MM.1S (cell line): ENCODE measurements around the gene RAB11A.

Experiments used
- DNase-seq: peaks from one replicate; pipeline ENCODE4 v3.0.0-alpha.2; 2015
- H2AFZ ChIP-seq: fragments of 300-600 bp; sonication (generic); 2 replicates; pipeline ENCODE4 v1.6.0; 2016; ENCODE audit warnings: antibody characterized with exemption, low read length
- H3F3A ChIP-seq: fragments of 300-600 bp; sonication (generic); 2 replicates; pipeline ENCODE4 v1.6.1; 2016; ENCODE audit warnings: mild to moderate bottlenecking, antibody characterized with exemption, low read length, moderate library complexity, mixed read lengths; ENCODE audit not compliant: insufficient read depth
- H3K27ac ChIP-seq: fragments of 300-600 bp; sonication (generic); 2 replicates; pipeline ENCODE4 v1.5.1; 2016; ENCODE audit warnings: mild to moderate bottlenecking, low read length
- H3K27me3 ChIP-seq: fragments of 300-600 bp; sonication (generic); replicated peaks from 2 replicates; pipeline ENCODE4 v1.6.0; 2016; ENCODE audit warnings: low read length; ENCODE audit not compliant: insufficient read depth
- H3K36me3 ChIP-seq: fragments of 300-600 bp; sonication (generic); replicated peaks from 2 replicates; pipeline ENCODE4 v1.6.1; 2016; ENCODE audit warnings: mild to moderate bottlenecking, low read length, mixed read lengths; ENCODE audit not compliant: insufficient read depth
- H3K4me1 ChIP-seq: fragments of 300-600 bp; sonication (generic); 2 replicates; pipeline ENCODE4 v1.6.1; 2016; ENCODE audit warnings: low read length, mixed read lengths
- H3K4me2 ChIP-seq: fragments of 300-600 bp; sonication (generic); 2 replicates; pipeline ENCODE4 v1.6.0; 2016; ENCODE audit warnings: low read depth, low read length
- H3K4me3 ChIP-seq: fragments of 300-600 bp; sonication (generic); 2 replicates; pipeline ENCODE4 v1.5.1; 2016; ENCODE audit warnings: low read length, mixed read lengths
- H3K79me2 ChIP-seq: fragments of 300-600 bp; sonication (generic); 2 replicates; pipeline ENCODE4 v1.6.1; 2016; ENCODE audit warnings: mixed run types, low read length, mixed read lengths
- H3K9ac ChIP-seq: fragments of 300-600 bp; sonication (generic); 2 replicates; pipeline ENCODE4 v1.6.1; 2016; ENCODE audit warnings: low read length, mixed read lengths
- H3K9me2 ChIP-seq: fragments of 300-600 bp; sonication (generic); replicated peaks from 2 replicates; pipeline ENCODE4 v1.6.1; 2016; ENCODE audit warnings: mild to moderate bottlenecking, low read length, mixed read lengths; ENCODE audit not compliant: insufficient read depth
- H3K9me3 ChIP-seq: fragments of 300-600 bp; sonication (generic); replicated peaks from 2 replicates; pipeline ENCODE4 v1.6.1; 2016; ENCODE audit warnings: mild to moderate bottlenecking, low read length, mixed read lengths; ENCODE audit not compliant: insufficient read depth
- H4K20me1 ChIP-seq: fragments of 300-600 bp; sonication (generic); 2 replicates; pipeline ENCODE4 v1.6.1; 2016; ENCODE audit warnings: mild to moderate bottlenecking, low read length, moderate library complexity, mixed read lengths; ENCODE audit not compliant: insufficient read depth
- EZH2 ChIP-seq: fragments of 300-600 bp; sonication (generic); optimal IDR thresholded peaks from 2 replicates; pipeline ENCODE3; 2017; ENCODE audit warnings: low read depth, mild to moderate bottlenecking, antibody characterized with exemption, low read length, mixed read lengths
- EZH2phosphoT487 ChIP-seq: fragments of 300-600 bp; sonication (generic); IDR thresholded peaks from 2 replicates; pipeline ENCODE4 v1.6.1; 2018; ENCODE audit warnings: antibody characterized with exemption, low read length
- TF ChIP-seq, protein P1 (sequence below): fragments of 300-600 bp; sonication (generic); IDR thresholded peaks from 2 replicates; pipeline ENCODE4 v1.5.1; 2016; ENCODE audit warnings: antibody characterized with exemption, low read length, mixed read lengths

The RAB11A gene

DNA sequence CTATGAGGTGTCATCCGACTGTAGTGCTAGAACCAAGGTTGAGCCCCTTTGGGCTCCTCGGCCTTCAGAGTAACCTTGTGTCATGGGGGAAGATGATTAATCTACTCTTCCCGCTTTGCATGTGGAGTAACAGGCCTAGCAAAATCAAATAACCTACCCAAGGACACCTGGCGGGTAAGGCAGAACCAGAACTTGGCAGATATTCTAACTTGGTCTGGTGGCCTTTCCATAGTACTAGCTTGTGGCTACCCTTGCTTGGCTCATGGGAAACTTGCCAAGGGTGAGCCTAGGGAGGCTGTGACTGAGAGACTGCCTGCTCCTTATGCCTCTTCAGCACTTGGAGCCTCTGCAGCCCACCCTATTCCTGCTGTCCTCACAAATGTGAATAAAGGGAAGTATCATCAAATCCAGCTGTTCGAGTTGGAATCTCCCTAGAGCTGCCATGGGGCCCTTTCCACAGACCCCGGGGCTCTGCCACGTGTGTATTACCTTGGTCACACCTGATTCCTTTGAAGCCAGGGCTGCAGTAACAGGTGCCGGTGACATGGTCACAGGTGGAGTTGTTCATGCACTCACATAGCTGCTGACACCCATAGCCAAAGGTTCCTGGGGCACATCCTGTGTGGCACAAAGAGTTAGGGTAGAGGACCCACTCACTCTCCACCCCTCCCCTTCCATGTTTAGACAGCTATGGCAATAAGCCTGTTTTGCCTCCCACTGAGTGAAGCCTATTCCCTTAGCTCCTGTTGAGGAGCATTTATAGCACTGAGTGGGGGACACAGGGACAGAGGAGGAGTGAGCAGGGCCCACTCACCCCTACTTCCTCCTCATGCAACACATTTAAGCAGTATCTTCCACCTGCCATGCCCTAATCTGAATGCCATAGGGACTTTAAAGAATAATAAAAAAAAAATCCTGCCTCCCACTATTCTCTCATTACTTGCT is 46.0 kb downstream of the RAB11A start:
- H3K9ac ChIP-seq: no peak overlapping the region
- no peaks in the 10 kb centered on the region for H3K9me3 ChIP-seq
- TF ChIP-seq EZH2phosphoT487 (no peak), EZH2 (no peak)
- TF ChIP-seq, protein P1, sequence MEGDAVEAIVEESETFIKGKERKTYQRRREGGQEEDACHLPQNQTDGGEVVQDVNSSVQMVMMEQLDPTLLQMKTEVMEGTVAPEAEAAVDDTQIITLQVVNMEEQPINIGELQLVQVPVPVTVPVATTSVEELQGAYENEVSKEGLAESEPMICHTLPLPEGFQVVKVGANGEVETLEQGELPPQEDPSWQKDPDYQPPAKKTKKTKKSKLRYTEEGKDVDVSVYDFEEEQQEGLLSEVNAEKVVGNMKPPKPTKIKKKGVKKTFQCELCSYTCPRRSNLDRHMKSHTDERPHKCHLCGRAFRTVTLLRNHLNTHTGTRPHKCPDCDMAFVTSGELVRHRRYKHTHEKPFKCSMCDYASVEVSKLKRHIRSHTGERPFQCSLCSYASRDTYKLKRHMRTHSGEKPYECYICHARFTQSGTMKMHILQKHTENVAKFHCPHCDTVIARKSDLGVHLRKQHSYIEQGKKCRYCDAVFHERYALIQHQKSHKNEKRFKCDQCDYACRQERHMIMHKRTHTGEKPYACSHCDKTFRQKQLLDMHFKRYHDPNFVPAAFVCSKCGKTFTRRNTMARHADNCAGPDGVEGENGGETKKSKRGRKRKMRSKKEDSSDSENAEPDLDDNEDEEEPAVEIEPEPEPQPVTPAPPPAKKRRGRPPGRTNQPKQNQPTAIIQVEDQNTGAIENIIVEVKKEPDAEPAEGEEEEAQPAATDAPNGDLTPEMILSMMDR: no peak
- no peak for DNase-seq
- no peaks in the 10 kb centered on the region for H4K20me1 ChIP-seq
- no peak overlapping the region for H3K27ac ChIP-seq
- no peaks in the 10 kb centered on the region for H3K4me1 ChIP-seq
- H3K9me2 ChIP-seq: no peaks in the 10 kb centered on the region
- no peak overlapping the region for H3K4me3 ChIP-seq
- no peak overlapping the region for H2AFZ ChIP-seq
- H3K79me2 ChIP-seq: no peaks in the 10 kb centered on the region
- no peaks in the 10 kb centered on the region for H3K27me3 ChIP-seq
- no peaks in the 10 kb centered on the region for H3F3A ChIP-seq
- H3K4me2 ChIP-seq: no peak overlapping the region
- no peaks in the 10 kb centered on the region for H3K36me3 ChIP-seq

DNA sequence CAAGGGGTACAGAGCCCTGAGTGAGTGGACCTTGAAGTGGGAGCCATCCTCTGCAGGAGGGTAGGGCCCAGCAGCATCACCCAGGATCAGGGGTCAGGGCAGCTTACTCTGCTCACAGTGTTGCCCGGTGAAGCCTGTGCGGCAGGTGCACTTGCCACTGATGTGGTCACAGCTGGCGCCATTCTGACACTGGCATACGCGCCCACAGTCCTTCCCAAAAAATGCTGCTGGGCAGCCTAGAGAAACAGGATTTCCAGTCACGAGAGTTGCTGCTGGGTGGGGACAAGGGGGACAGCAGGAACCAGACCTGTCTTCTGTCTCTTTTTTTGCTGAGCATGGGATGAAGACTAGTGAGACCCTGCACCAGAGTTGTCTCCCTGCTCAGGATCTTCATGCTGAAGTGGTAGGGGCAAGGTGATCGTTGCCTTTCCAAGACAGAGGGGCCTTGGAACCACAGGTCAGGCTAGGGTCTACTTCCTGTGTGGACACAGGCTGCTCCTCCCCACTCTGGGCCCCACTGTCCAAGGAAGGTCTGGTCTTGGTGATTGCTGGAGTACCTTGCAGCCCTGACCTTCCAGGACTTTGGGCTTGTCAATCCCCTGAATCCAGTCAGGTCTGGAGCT is 46.9 kb downstream of the RAB11A start:
- H3K9me3 ChIP-seq: no peaks in the 10 kb centered on the region
- H3K79me2 ChIP-seq: no peaks in the 10 kb centered on the region
- no peak overlapping the region for H3K4me2 ChIP-seq
- H3K27ac ChIP-seq: no peak overlapping the region
- no peak overlapping the region for H3K9ac ChIP-seq
- H3K4me1 ChIP-seq: no peaks in the 10 kb centered on the region
- no peak overlapping the region for H2AFZ ChIP-seq
- H3K36me3 ChIP-seq: no peaks in the 10 kb centered on the region
- TF ChIP-seq, protein P1: no peak
- no peaks in the 10 kb centered on the region for H3F3A ChIP-seq
- DNase-seq: no peak
- no peaks in the 10 kb centered on the region for H4K20me1 ChIP-seq
- H3K4me3 ChIP-seq: no peak overlapping the region
- H3K9me2 ChIP-seq: no peaks in the 10 kb centered on the region
- H3K27me3 ChIP-seq: no peaks in the 10 kb centered on the region

DNA sequence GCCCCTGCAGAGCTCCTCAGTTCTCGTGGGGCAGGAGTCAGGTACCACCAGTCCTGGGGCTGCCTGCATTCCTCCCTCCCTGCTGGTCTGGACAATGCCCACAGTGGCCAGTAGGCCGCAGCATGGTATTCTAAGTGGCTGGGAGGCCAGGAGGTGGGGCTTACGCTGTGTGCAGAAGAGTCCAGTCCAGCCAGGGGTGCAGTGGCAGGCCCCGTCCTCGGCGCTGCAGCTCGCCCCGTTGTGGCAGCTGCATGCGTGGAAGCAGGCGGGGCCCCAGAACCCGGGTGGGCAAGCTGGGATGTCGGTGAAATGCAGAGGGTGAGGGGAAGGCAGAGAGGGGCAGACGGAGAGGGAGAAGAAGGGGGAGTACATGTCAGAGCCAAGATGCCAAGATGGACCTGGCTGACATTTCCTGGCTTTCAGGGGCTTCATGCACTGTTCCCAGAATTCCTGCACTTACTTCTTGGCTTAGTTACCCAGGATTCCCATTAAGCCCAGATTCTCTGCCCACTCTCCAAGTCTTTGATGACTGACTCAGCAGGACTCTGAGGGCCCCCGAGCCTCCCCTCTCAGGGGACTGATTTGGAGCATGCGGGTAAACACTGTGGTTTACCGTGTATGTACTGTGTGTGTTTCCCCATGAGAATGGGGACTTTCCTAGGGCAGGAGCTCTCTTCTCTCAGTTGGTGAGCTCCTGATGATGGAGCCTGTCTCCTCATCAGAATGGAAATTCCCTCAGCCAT is 47.5 kb downstream of the RAB11A start:
- no peaks in the 10 kb centered on the region for H3K36me3 ChIP-seq
- no peak overlapping the region for H3K27ac ChIP-seq
- DNase-seq: no peak
- no peaks in the 10 kb centered on the region for H3F3A ChIP-seq
- no peak overlapping the region for H3K9ac ChIP-seq
- no peak overlapping the region for H3K4me3 ChIP-seq
- no peaks in the 10 kb centered on the region for H3K79me2 ChIP-seq
- no peaks in the 10 kb centered on the region for H3K9me3 ChIP-seq
- H3K4me2 ChIP-seq: no peak overlapping the region
- no peaks in the 10 kb centered on the region for H3K27me3 ChIP-seq
- no peaks in the 10 kb centered on the region for H3K9me2 ChIP-seq
- H4K20me1 ChIP-seq: no peaks in the 10 kb centered on the region
- no peaks in the 10 kb centered on the region for H3K4me1 ChIP-seq
- H2AFZ ChIP-seq: no peak overlapping the region
- TF ChIP-seq, protein P1: peak; percentile 26
- no peak for TF ChIP-seq EZH2
